Activated T-helper 1 cell treated with anti-CD3 and anti-CD28 coated beads, Interleukin-12 subunit alpha, Interleukin-12 subunit beta, Interleukin-2, Interleukin-4 antibody, amounts not matched to agents 30 ng/mL and 10 ng/mL and 1 ng/mL, durations not matched to agents 14 hours and 24 hours and 36 hours (primary cell): ENCODE results near the gene SNCA. TPM values are rescaled to one million over a fixed set of nuclear protein-coding genes. Genes with fewer than 3 reads are reported as not detected.

Source experiments
- DNase-seq: peaks from one replicate; pipeline ENCODE4 v3.0.0; 2021; ENCODE audit warnings: low spot score
- H3K27ac Mint-ChIP-seq: one replicate; pipeline ENCODE4 v1.8.0; 2021; ENCODE audit warnings: mild to moderate bottlenecking, mixed read lengths
- H3K27me3 Mint-ChIP-seq: one replicate; pipeline ENCODE4 v1.8.0; 2022; ENCODE audit warnings: mild to moderate bottlenecking, moderate library complexity, mixed read lengths; ENCODE audit not compliant: insufficient read depth
- H3K36me3 Mint-ChIP-seq: one replicate; pipeline ENCODE4 v1.8.0; 2021; ENCODE audit warnings: low read depth, mixed read lengths
- H3K4me1 Mint-ChIP-seq: one replicate; pipeline ENCODE4 v1.8.0; 2021; ENCODE audit warnings: low read depth, mixed read lengths
- H3K4me3 Mint-ChIP-seq: one replicate; pipeline ENCODE4 v1.8.0; 2021; ENCODE audit warnings: mild to moderate bottlenecking, moderate library complexity, mixed read lengths
- H3K9me3 Mint-ChIP-seq: one replicate; pipeline ENCODE4 v1.8.0; 2021; ENCODE audit warnings: mixed read lengths
- intact Hi-C: fragments of 100-400 bp; cut with micrococcal nuclease; formaldehyde crosslinking; loops from one replicate; pipeline ENCODE4 v1.15.1; 2024
- total RNA-seq: library from RNA; stranded (reverse); gene quantifications from 2 replicates; pipeline ENCODE4 v1.2.3, GENCODE V29; 2022

The SNCA gene
- total RNA-seq, 1 donor from 2014 or later, result 0.18 TPM

DNA sequence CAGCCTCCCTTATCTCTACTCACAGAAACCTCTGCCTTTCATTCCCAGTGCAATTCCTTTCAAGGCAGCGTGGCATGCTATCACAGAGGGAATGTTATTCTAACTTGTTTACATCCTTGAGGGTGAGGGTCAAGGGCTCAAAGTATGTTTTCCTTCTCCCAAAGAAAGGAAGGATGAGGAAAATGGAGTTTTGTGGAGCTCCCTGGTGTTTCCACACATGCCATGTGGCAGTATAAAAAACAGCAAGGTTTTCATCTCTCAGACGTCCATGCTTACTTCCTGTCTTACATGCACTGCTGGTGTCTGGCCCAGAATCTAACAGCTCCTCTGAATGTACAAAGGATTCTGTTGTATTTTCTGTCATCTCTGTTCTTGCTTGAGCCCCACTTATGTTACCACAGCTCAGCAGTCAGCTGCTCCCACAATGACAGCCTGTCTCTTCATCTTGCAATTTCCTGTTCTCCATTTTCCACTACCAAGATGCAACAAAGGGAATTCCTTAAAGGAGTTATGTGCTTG is 128.0 kb downstream of the SNCA start:
- no peak overlapping the region for H3K4me3 Mint-ChIP-seq
- H3K27ac Mint-ChIP-seq, result no peak overlapping the region
- DNase-seq, result no peak
- intact Hi-C loops, result no loop called here
- no peaks in the 10 kb centered on the region for H3K36me3 Mint-ChIP-seq
- H3K27me3 Mint-ChIP-seq, result peaks cover 2% of the 10 kb centered on the region
- no peaks in the 10 kb centered on the region for H3K4me1 Mint-ChIP-seq
- H3K9me3 Mint-ChIP-seq, result no peaks in the 10 kb centered on the region

DNA sequence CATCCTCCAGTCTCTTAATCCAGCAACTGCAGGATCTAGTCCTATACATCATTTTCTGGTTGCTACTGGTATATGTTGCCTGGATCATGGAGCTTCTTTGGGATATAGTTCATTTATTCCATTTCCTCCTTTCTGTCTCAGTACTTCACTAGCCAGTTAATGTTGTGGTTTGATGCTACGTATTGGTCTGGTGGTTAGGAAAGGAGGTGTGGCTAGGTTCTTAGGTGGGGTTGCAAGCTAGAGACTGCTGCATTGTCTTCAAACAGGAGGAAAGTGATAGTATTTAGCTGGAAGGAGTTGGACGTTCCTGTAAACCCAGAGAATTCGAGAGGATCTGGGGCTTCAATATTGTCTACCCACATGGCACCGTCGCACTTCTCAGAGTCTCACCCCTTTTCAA is 129.5 kb downstream of the SNCA start:
- Mint-ChIP-seq H3K27ac (no peak overlapping the region), H3K4me1 (no peaks in the 10 kb centered on the region), H3K36me3 (no peaks in the 10 kb centered on the region), H3K27me3 (peaks cover 2% of the 10 kb centered on the region), H3K4me3 (no peak overlapping the region), H3K9me3 (no peaks in the 10 kb centered on the region)
- no peak for DNase-seq
- intact Hi-C loops, result no loop called here

DNA sequence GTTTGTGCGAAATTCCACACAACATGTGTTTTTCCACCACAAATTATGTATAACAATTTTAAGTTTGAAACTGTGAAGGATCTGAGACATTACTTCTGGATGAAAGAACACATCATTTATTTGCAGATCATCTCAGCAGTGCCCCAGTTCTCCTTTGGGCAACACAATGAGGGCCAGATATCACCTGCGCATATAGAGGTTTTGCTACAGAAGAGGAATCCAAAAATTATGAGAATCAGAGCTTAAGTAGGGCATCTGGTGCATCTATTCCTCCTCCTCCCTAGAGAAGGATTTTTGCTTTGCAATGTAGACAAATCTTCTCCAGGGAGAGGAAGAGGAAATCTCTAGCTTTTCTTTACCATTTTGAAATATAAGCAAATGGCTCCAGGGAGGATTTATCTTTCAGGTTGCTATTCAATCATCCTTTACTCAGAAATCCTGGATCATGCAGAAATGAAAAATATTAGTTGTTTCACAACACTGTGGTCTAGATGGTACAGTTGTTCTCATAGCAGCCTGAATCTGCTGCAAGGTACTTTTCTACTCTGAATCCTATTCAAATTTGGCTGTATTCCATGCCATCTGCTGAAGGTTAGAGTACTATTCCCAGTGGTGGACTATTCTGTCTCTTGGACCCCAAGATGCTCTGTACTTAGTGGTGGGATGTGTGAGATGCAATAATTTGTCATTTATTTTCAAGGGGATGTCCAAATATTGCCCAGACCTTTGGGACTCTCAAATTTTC is 132.1 kb downstream of the SNCA start:
- no peaks in the 10 kb centered on the region for H3K4me1 Mint-ChIP-seq
- no peak overlapping the region for H3K27ac Mint-ChIP-seq
- intact Hi-C loops, result no loop called here
- no peak overlapping the region for H3K4me3 Mint-ChIP-seq
- no peak for DNase-seq
- peaks cover 5% of the 10 kb centered on the region for H3K27me3 Mint-ChIP-seq
- H3K9me3 Mint-ChIP-seq, result no peaks in the 10 kb centered on the region
- H3K36me3 Mint-ChIP-seq, result no peaks in the 10 kb centered on the region

DNA sequence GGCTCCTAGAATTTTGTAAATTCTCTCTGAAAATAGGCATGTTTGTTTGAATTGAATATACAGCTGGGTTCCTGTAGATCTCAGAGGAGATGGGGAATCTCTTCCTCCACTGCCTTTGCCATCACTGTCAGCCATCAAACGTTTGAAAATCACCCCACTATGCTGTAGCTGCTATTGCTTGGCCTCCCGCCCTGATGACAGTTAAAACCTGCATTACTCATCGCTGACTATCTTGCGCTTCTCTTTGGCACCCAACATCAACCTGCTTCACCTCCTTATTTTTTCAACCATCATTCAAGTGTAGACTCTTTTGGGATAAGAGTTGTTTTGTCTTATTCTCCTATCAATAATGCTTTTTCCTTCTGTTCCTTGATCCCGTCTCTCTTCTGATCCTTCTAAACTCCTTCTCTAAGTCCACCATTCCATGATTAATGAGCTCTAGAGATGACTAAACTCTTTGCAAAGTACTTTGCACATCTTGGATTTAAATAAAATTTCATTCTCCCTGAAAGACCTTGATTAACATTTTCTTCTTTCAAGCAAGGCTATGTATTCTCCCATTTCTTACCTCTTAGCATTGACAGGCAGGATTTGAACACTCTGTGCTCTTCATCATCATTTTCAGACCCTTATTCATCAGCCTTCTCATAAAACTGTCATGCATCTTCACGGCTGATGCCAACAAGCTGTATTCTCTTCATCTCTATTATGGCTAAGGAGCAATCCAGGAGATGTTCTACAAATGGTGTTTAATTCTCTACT is 133.0 kb downstream of the SNCA start:
- Mint-ChIP-seq H3K4me1 (no peaks in the 10 kb centered on the region), H3K36me3 (no peaks in the 10 kb centered on the region), H3K27ac (no peak overlapping the region), H3K4me3 (no peak overlapping the region), H3K9me3 (no peaks in the 10 kb centered on the region), H3K27me3 (peaks cover 5% of the 10 kb centered on the region)
- intact Hi-C loops, result no loop called here
- no peak for DNase-seq

DNA sequence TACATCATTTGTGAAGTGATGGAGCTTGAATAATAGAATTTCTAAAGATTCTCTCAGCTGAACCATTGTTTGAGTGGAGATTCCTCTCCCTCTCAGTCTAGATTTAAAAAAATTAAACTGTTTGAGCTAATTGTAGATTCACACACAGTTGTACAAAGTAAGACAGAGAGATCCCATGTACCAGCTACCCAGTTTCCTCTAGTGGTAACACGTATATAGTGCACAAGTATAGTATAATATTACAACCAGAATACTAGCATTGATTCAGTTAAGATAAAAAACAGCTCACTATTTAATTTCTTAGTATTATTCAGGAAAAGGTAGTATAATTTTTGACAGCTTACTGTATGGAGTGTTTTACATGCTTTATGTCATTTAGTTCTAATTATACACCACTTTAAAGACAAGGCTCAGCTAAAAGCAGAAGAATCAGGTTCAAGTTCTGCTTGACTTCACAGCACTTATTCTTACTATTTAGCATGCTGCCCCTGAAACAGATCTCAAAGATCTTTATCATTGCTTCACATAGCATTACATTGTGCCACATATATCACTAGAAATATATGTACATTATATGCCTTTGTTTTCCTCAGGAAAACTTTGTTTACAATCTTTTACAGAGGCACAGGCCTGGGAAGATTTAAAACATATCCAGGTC is 136.1 kb downstream of the SNCA start:
- Mint-ChIP-seq H3K27me3 (peaks cover 5% of the 10 kb centered on the region), H3K4me1 (no peaks in the 10 kb centered on the region), H3K9me3 (no peaks in the 10 kb centered on the region), H3K4me3 (no peak overlapping the region), H3K27ac (no peak overlapping the region), H3K36me3 (no peaks in the 10 kb centered on the region)
- intact Hi-C loops, result no loop called here
- DNase-seq, result no peak

DNA sequence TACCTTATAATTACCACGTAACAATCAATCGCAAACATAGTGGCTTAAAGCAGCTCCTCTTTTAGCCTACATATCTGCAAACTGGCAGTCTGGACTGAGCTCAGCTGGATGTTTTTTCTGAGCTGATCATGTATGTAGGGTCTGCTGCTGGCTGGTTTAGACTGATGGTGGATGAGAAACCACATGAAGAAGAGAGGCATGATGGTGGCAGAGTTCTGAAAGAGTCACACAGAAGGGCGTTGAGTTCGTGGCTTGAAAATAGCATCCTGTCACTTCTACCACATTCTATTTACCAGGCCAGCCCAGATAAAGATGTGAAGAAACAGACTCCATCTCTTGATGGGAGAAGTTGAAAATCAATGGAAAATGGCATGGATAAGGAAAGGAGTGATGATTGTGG is 151.3 kb downstream of the SNCA start:
- no peak for DNase-seq
- Mint-ChIP-seq H3K4me1 (no peaks in the 10 kb centered on the region), H3K9me3 (no peaks in the 10 kb centered on the region), H3K27ac (no peak overlapping the region), H3K4me3 (no peak overlapping the region), H3K36me3 (no peaks in the 10 kb centered on the region), H3K27me3 (peaks cover 7% of the 10 kb centered on the region)
- intact Hi-C loops, result no loop called here

DNA sequence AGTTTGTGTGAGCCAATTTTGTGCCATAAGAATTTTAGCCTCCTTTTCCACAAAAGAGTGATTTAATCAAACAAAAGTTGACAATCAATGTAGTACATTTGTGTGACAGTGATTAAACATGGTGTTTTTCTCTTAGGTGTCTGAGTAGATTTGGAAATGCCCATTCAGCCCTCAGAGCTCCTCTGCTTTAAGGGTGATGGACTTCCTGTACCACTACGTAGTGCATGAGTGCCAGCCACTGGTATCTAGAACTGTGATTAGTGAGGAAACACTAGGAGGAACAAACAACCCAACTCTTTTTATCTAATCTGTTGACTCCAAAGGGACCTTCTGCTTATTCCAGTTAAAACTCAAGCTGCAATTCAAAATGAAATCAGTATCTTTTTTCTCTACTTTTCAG is 151.7 kb downstream of the SNCA start:
- H3K27ac Mint-ChIP-seq, result no peak overlapping the region

DNA sequence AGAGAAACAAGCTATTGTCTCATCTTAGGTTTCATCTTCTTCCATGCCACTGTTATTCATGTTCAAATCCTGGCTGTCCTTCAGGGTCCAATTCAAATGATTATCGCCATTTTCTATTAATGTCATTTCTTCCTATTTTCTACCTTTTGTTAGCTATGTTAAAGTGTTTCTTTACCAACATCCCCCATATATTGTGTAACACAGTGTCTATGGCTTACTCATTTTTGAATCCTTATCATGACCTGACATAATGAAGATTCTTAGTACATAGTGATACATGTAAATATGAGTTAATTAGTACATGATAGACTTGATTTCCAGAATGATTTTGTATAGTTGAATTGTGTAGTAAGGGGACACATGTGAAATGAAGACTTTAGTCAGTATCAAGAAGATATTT is 152.4 kb downstream of the SNCA start:
- intact Hi-C loops, result no loop called here
- H3K4me1 Mint-ChIP-seq, result peaks cover 2% of the 10 kb centered on the region

More for the DNA sequence above, 151.7 kb downstream of the SNCA start:
- Mint-ChIP-seq H3K27me3 (peaks cover 7% of the 10 kb centered on the region), H3K9me3 (no peaks in the 10 kb centered on the region), H3K4me3 (no peak overlapping the region), H3K36me3 (no peaks in the 10 kb centered on the region), H3K4me1 (no peaks in the 10 kb centered on the region)
- intact Hi-C loops, result no loop called here
- DNase-seq, result no peak

DNA sequence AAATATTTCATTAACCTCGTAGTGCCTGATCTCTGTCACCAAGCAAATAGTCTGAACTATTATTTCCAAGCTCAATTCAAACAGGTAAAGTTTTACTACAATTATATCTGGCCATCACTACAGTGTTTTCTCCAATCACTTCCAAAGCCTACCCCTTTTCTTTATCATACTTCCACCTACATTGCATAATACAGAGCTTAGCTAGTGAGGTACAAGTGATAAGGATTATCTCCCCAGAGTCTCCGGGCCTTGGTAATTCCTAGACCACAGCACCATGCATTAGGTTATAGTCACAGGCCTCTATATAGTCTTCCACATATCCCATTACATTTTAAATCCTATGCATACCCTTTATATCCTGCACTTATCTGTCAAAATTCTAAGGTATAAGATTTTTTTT is 154.2 kb downstream of the SNCA start:
- H3K4me1 Mint-ChIP-seq, result peaks cover 5% of the 10 kb centered on the region
- H3K9me3 Mint-ChIP-seq, result no peaks in the 10 kb centered on the region
- peaks cover 7% of the 10 kb centered on the region for H3K27me3 Mint-ChIP-seq
- H3K4me3 Mint-ChIP-seq, result no peak overlapping the region
- no peak for DNase-seq
- H3K36me3 Mint-ChIP-seq, result no peaks in the 10 kb centered on the region
- intact Hi-C loops, result no loop called here
- no peak overlapping the region for H3K27ac Mint-ChIP-seq

More for the DNA sequence above, 152.4 kb downstream of the SNCA start:
- Mint-ChIP-seq H3K9me3 (no peaks in the 10 kb centered on the region), H3K27me3 (peaks cover 7% of the 10 kb centered on the region), H3K27ac (no peak overlapping the region), H3K36me3 (no peaks in the 10 kb centered on the region), H3K4me3 (no peak overlapping the region)
- DNase-seq, result no peak

DNA sequence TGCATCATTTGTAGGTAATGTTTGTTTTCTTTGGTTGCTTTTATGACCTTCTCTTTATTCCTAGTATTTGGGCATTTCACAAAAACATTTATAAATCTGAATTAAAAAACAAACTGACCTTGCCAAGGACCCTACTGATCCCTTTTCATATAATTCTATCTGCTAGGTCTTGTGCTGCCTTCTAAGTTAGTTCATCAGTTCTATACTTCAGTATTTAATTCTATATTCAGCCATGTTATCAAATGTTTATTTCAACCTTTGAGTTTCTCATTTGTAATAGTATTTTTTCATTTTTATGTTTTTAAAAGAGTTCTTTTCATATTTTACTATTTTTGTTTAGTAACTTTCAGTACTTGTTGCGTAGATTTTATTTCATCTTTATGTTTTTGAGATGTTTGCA is 155.3 kb downstream of the SNCA start:
- no peak overlapping the region for H3K27ac Mint-ChIP-seq

DNA sequence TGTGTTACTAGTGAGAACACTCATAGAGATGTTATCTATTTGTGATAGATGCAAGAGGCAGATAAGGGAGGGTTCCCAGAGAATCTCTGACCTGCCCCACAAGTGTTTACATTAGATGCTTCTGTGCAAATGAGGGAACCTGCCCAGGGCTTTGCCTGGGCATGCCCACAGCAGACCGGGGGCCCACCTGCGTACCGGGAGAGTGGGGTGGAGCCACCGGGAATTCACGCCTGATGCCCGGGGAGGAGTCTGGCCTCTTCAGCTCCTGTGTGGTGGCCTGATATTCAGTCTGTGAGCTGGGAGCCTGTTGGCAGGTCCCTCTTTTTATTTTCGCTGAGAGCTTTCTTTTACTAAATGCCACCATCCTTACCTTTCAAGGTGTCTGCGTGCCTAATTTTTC is 155.7 kb downstream of the SNCA start:
- peaks cover 7% of the 10 kb centered on the region for H3K27me3 Mint-ChIP-seq
- intact Hi-C loops, result no loop called here
- no peak for DNase-seq
- H3K4me3 Mint-ChIP-seq, result no peak overlapping the region
- H3K4me1 Mint-ChIP-seq, result peaks cover 5% of the 10 kb centered on the region
- no peaks in the 10 kb centered on the region for H3K36me3 Mint-ChIP-seq
- H3K9me3 Mint-ChIP-seq, result no peaks in the 10 kb centered on the region
- no peak overlapping the region for H3K27ac Mint-ChIP-seq

More for the DNA sequence above, 155.3 kb downstream of the SNCA start:
- Mint-ChIP-seq H3K4me3 (no peak overlapping the region), H3K27me3 (peaks cover 7% of the 10 kb centered on the region), H3K36me3 (no peaks in the 10 kb centered on the region), H3K9me3 (no peaks in the 10 kb centered on the region), H3K4me1 (peaks cover 5% of the 10 kb centered on the region)
- no peak for DNase-seq
- intact Hi-C loops, result no loop called here

DNA sequence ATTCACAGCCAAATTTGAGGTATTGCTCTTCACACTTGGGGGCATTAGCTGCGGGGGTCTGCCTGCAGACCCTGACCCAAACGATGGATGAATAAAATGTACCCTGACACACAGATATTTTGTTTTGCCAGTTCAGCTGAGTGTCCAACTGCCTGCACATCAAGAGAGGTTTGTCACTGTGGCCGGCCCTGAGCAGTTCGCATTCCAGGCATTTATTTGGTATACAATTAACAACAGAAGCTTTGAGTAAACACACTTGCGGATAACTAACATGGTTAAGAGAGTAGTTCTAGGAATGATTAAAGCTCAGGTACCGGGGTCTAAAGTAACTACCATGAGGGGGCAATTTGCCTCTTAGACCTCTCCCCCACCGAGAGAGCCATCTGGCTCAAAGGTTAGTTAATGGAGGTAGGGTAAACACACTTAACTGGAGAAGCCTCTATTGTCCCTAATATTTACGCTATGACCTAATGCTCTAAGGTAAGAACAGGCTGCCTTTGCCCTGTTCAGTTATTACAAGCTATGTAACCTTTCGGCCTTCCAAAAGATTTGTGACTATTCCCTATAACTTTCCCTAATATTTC is 162.0 kb downstream of the SNCA start:
- no peak for DNase-seq
- peaks cover 7% of the 10 kb centered on the region for H3K27me3 Mint-ChIP-seq
- H3K4me1 Mint-ChIP-seq, result peaks cover 5% of the 10 kb centered on the region
- no peak overlapping the region for H3K4me3 Mint-ChIP-seq
- no peaks in the 10 kb centered on the region for H3K9me3 Mint-ChIP-seq
- H3K36me3 Mint-ChIP-seq, result no peaks in the 10 kb centered on the region
- no peak overlapping the region for H3K27ac Mint-ChIP-seq
- intact Hi-C loops, result no loop called here
